Cardiac muscle cell (in vitro differentiated cells and primary cell): ENCODE results near the gene NOTCH3. TPM values are rescaled to one million over a fixed set of nuclear protein-coding genes. Genes with fewer than 3 reads are reported as not detected.

Source experiments
- DNase-seq, 2 donors: peaks; one replicate each; pipeline versions ENCODE4 v3.0.0 to v3.0.0-alpha.2; 2010 to 2017; ENCODE audit warnings: low read depth in 1 of 2, low spot score in 1 of 2
- H3K27ac ChIP-seq: fragments of 200-600 bp; sonication (generic); 2 replicates; pipeline ENCODE4 v1.5.1; 2016
- H3K27me3 ChIP-seq: fragments of 200-600 bp; sonication (generic); 2 replicates; pipeline ENCODE4 v1.6.0; 2016; ENCODE audit warnings: control low read depth
- H3K36me3 ChIP-seq: fragments of 200-600 bp; sonication (generic); 2 replicates; pipeline ENCODE4 v1.5.1; 2016; ENCODE audit warnings: control low read depth
- H3K4me1 ChIP-seq: fragments of 200-600 bp; sonication (generic); 2 replicates; pipeline ENCODE4 v1.8.1; 2017; ENCODE audit warnings: low read depth, mild to moderate bottlenecking, mixed run types
- H3K4me3 ChIP-seq: fragments of 200-600 bp; sonication (generic); 2 replicates; pipeline ENCODE4 v1.5.1; 2016; ENCODE audit warnings: mild to moderate bottlenecking
- H3K9me3 ChIP-seq: fragments of 200-600 bp; sonication (generic); 2 replicates; pipeline ENCODE4 v1.5.1; 2017; ENCODE audit warnings: low read depth, mild to moderate bottlenecking, control low read depth
- CTCF ChIP-seq: IDR thresholded peaks from 2 replicates; pipeline ENCODE4 v1.5.1; 2012; ENCODE audit warnings: low read depth, mild to moderate bottlenecking, low read length
- polyA plus RNA-seq: library from polyadenylated mRNA; unstranded; fragments of >200 nt; fragmentation: Nextera tagmentation; extraction: Ambion mirVana; gene quantifications from 2 replicates; pipeline ENCODE4 v1.2.1, GENCODE V29; 2016
- total RNA-seq: library from RNA; depleted of rRNA; stranded (reverse); fragments of >200 nt; gene quantifications from 2 replicates; pipeline ENCODE4 v1.2.3, GENCODE V29; 2016

The NOTCH3 gene
- total and polyA plus RNA-seq, 2 experiments from 2014 or later = 19.9 to 40.4 TPM

GRCh38 chr19:15125232-15126067, 75.3 kb downstream of the NOTCH3 start:
- H3K27ac ChIP-seq = peak overlapping the region; percentile 98
- DNase-seq = peak; percentile 99
- H3K9me3 ChIP-seq = no peaks in the 10 kb centered on the region
- no peaks in the 10 kb centered on the region for H3K36me3 ChIP-seq
- peak overlapping the region; percentile 55 for H3K4me3 ChIP-seq
- H3K27me3 ChIP-seq = no peaks in the 10 kb centered on the region
- H3K4me1 ChIP-seq = peaks cover 8% of the 10 kb centered on the region
- no peak for TF ChIP-seq CTCF

- peak overlapping the region; percentile 55 for H3K4me3 ChIP-seq
- H3K36me3 ChIP-seq = peaks cover 4% of the 10 kb centered on the region
- TF ChIP-seq CTCF = no peak
- H3K4me1 ChIP-seq = peaks cover 8% of the 10 kb centered on the region
- peak overlapping the region; percentile 98 for H3K27ac ChIP-seq
- no peaks in the 10 kb centered on the region for H3K9me3 ChIP-seq
- no peak for DNase-seq
- no peaks in the 10 kb centered on the region for H3K27me3 ChIP-seq
Observed at GRCh38 chr19:15124572-15125231, 76.1 kb downstream of the NOTCH3 start.

GRCh38 chr19:15123900-15124299, 76.9 kb downstream of the NOTCH3 start:
- Histone ChIP-seq H3K27ac (no peak overlapping the region), H3K4me3 (no peak overlapping the region)

GRCh38 chr19:15123031-15123890, 77.5 kb downstream of the NOTCH3 start:
- Histone ChIP-seq H3K4me3 (no peak overlapping the region), H3K9me3 (no peaks in the 10 kb centered on the region), H3K36me3 (peaks cover 18% of the 10 kb centered on the region), H3K27ac (no peak overlapping the region), H3K27me3 (no peaks in the 10 kb centered on the region), H3K4me1 (peaks cover 8% of the 10 kb centered on the region)
- no peak for DNase-seq
- TF ChIP-seq CTCF = no peak

More at GRCh38 chr19:15123900-15124299, 76.9 kb downstream of the NOTCH3 start:
- DNase-seq = no peak
- H3K9me3 ChIP-seq = no peaks in the 10 kb centered on the region
- no peak for TF ChIP-seq CTCF
- H3K4me1 ChIP-seq = peaks cover 8% of the 10 kb centered on the region
- peaks cover 12% of the 10 kb centered on the region for H3K36me3 ChIP-seq
- H3K27me3 ChIP-seq = no peaks in the 10 kb centered on the region

GRCh38 chr19:15122331-15123030, 78.3 kb downstream of the NOTCH3 start:
- H3K27ac ChIP-seq = no peak overlapping the region
- no peak for TF ChIP-seq CTCF
- no peaks in the 10 kb centered on the region for H3K27me3 ChIP-seq
- H3K36me3 ChIP-seq = peaks cover 26% of the 10 kb centered on the region
- DNase-seq = no peak
- peaks cover 8% of the 10 kb centered on the region for H3K4me1 ChIP-seq
- H3K9me3 ChIP-seq = no peaks in the 10 kb centered on the region
- no peak overlapping the region for H3K4me3 ChIP-seq
